GM19035 (cell line): ENCODE measurements around the gene CNN2.
"Not testable (repeated sequence)": the region's sequence is repeated elsewhere in the genome, so short reads cannot be mapped to it uniquely, and the experiment has no call there.

ENCODE experiments used
- ATAC-seq: cut with Tn5 transposase; IDR thresholded peaks from one replicate; pipeline ENCODE4 v1.9.1; 2021; ENCODE audit not compliant: unreplicated experiment

The CNN2 gene

DNA sequence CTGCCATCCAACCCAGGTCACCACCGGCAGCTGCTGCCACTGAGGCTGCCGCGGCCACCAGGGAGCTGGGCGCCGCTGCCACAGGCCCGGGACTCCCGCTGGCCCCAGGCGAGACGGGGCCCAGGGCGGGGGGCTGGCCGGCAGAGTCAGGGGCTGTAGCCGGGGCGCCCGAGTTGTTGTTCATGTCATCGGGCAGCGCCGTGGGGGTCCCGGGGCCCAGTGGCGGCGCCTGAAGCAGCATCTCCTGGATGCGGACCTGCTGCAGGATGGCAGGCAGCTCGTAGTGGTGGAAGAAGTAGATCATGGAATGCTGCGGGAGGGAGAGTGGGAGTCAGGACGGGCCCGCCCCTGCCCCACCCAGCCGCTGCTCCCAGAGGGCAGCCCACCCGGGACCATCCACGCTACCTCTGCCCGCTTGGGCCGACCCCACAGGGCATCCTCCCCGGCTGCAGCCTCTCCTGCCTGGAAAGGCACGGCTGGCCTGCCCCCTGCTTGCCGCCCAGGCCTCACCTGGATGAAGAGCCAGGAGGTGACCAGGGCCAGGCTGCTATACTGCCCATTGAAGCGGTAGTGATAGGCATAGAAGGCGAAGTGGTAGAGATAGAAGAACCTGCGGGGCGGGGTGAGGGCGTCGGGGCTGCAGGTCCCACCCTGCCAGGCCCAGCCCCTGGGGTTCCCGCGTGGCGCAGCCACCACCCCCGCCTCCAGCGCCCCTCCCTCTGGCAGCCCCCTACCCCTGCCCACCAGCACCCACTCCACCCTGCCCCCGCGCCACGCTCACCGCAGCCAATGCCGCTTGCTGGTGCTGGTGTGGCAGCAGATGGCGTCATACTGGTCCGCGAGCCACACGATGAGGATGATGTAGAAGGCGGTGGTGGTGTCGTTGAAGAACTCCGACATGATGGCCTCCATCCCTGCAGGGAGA lies 15.6 kb upstream of the CNN2 start:
- no peak for ATAC-seq

DNA sequence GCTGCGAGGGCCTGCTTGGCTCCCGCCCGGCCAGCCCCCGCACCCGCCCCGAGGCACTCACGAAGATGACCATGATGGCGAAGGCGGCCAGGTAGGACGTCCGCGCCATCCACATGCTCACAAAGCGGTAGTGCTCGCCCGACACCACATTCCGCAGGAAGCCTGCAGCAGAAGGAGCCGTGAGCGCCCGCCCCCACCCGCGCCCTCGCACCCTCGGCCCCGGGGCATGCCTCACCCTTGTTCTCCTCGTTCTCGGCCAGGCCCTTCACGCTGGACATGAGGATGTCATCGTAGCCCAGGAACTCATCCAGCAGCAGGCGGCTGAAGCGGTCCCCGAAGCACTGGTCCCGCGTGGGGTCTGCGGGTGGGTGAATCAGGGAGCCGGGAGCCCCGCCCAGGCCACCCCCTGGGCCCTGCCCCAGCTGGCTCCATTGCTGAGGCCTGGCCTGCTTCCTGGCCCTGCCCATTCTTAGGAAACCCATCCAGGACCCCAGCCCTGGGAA lies 14.5 kb upstream of the CNN2 start:
- ATAC-seq: no peak

DNA sequence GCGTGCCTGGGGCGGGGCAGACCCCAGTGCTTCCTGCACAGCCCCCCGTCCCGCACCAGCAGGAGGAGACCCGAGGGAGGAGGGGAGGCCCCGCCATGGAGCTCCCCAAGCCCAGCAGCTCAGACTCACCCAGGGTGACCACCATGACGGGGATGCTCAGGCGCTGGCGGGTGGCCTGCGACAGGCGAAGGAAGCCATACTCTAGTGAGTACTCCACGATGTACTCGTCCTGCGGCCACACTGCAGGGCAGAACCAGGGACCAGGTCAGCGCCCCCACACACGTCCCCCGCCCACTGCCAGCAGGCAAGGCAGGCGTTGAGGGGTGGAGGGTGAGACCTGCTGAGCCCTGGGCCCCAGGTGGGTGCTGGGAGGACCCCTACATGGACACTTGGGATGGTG lies 14.1 kb upstream of the CNN2 start:
- no peak for ATAC-seq

DNA sequence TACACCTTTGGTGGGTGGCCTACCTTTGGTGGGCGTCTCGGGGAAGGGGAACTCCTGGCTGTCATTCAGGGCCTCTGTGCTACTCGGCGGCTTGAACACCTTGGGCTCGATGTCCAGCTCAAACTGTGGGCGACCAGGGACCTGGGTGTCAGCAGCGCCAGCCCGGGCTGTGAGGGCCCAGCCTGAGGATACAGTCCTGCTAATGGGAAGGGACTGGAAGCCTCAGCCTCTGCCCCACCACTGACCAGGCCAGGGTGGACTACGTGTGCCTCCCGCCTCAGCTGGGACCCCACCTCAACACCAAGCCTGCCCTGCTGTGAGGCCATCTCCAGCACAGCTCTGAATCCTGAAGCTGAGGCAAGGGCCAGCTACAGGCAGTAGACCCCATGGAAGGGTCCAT lies 13.2 kb upstream of the CNN2 start:
- no peak for ATAC-seq

DNA sequence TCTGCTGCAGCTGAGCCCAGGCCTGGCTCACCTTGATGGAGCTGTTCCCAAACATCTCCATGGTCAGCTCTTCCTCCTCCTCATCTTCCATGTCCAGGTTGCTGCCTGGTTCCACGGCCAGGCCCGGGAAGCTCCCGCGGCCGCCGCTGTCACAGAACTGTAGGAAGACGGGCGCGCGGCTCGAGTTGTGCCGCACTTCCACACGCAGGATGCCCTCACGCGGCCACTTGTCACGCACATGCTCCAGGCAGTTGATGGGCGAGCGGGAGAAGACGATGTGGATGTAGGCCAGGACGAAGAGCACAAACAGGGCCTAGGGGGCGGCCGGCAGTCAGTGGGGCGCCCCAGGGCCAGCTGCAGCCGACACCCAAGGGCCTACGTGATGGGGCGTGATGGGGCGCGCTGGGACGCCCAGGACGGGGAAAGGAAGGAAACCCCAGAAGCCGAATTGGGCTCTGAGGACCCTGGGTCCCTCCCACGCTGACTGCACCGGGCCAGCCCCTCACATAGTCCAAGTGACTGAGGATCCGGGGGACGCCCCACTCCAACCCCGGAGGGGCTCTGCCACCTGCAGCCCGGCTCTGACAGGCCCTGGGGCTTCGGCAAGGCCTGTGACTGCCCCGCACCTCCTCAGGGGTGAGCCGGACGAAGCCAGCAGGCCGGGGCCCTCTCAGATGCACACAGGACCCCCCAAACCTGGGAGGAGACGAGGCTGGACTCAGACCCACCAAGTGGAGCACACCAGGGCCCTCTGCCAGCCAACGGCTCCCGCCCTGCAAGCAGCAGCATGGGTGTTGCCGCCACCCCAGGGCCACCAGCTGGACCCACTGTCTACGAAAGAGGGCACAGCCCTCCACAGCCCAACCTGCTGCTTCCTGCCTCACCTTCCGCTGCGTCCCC lies 12.0 kb upstream of the CNN2 start:
- no peak for ATAC-seq

DNA sequence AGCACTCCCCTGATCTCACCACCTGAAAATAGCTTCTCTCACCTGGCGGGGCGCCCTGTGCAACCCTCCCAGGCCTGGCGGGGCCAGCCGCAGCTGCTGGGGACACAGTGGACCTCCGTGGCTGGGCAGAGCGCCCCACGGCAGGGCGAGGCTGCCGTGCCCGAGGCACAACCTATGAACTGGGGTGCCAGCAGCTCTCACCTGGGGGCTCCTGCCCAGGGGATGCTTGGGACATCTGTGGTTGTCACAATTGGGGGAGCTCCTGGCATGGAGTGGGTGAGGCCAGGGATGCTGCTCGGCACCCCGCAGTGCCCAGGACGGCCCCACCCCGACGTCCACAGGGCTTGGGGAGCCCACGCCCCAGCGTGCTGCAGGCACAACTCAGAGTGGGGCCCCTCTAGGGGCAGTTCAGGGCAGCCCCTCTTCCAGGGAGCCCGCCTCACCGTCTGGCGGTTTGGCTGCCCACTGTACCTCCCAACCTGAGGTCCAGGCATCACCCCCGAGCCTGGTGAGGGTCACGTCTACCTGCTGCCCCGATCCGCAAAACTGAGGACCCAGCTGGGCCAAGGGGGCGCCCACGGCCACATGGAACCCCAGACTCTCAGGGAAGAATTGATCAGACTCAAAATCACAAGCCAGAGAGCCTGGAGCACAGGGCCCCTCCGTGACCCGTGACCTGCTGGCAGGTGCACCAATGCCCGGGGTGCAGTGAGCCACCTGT lies 11.2 kb upstream of the CNN2 start:
- ATAC-seq: no peak

DNA sequence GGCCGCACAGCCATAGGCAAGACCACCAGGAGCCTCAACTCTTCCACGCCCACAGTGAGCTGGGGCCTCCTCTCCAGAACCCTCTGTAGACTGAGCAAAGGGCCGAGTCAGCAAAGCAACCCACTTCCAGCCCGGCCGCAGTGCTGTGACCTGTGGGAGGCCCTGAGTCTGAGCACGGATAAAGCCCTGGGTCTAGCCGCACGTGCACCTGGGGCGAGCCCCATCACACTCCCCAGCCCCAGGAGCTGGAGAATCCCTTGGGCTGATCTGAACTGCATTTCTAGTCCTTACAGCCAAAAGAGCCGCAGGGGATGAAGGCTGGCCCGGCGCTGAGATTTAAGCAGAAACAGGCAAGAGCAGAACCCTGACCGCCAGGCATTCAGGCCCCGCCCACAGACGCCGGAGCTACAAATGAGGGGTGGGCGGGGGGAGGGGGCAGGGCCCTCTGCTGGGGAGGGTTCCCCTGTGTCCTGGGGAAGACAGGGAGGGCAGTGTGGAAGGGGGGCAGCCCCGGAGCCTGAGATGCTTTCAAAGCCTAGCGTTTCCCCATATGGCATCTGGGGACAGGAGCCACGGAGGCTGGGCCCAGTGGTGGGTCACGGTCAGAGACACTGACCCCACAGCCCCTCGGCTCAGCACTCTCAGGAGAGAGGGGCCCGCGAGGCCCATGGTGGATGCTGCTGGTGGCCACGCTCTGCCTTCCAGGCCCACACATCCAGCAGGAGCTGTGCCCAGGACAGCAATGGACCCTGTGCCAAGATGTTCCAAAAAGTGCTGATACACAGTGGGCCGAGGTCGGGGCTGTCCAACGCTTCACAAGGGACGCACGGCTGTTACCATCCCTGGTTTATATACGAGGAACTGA lies 10.4 kb upstream of the CNN2 start:
- no peak for ATAC-seq

DNA sequence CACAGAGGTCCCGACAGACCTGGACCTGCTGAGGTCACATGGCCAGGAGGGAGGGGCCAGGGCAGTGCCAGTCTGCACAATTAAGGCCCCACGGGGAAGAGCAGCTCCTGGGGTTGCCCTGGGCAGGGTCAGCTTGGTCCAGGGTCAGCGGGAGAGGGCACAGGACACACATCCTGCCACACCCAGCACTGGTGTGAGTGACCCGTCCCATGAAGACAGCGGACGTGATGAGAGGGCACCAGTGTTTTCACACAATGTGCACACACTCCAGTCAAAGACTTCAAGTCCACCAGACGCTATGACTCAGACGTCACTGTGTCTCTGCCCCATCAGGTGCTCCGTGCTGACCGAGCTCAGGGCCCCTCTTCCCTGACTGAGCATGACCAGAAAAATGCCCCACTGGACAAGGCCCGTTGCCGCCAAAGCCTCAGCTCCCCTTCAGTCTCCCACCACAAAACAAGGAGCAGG lies 9.7 kb upstream of the CNN2 start:
- ATAC-seq: no peak

DNA sequence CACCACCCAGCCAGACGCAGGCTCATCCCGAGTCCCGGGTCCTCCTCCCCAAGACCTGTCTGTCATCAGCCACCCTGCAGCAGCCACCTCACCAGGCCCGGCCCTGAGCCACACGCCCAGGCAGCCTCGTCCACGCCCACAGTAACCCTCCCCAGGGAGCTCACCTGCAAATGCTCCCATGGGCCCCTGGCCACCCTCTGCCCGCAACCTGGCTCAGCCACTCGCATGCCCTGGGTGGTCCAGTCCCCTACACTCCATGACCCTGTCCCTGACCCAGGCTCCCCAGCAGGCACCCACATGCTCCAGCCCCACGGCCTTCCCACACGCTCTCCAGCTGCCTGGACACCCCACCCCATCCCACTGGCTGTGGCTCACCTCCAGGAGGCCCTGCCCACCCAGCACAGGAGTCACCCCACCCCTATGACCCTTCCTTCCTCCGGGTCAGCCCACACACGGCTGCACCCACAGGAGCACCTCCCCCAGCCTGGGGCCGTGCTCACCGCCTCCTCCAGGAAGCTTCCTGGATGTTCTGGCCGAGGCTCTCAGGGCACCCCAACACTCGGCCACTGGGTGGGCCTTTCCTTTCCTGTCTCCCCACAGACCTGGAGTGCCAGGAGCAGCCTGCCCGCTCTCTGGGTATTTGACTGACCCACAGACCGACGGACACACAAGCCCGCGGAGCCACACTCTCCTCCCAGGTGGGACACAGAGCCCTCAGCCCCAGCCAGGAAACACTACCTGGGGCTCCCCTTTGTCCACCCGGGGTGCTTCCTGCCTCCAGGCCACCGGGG lies 9.1 kb upstream of the CNN2 start:
- ATAC-seq: no peak

DNA sequence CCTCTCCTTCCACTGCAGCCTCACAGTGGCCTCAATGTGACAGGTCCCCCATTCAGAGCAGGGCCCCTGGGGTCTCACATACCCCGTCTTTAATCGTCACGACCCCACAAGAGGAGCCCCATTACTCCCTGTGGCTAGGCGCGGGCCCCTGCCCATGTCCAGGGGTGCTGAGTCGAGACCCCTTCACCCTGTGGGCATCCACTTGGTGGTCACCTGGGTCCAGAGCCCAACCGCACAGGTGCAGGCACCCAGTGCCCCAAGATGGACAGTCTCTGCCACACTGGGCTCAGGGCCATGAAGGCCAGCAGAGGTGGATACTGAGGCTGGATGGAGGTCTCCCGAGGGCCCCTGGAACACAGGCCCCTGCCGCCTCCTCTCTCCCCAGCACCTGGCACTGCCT lies 8.5 kb upstream of the CNN2 start:
- no peak for ATAC-seq

DNA sequence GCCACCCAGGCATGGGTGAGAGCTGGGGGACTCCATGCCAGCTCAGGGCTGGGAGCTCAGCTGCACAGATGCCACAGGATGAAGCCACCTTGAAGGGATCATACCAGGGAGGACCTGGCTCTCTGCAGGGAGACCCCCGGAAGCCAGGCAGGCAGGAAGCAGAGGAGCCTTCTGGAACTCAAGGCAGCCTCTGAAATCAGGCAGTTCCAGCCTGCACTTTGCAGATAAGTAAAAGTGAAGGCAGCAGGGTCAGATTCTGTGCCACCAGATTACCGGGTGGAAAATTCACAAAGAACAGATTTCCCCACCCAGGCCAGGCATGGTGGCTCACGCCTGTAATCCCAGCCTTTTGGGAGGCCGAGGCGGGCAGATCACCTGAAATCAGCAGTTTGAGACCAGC lies 8.0 kb upstream of the CNN2 start:
- ATAC-seq: no peak

DNA sequence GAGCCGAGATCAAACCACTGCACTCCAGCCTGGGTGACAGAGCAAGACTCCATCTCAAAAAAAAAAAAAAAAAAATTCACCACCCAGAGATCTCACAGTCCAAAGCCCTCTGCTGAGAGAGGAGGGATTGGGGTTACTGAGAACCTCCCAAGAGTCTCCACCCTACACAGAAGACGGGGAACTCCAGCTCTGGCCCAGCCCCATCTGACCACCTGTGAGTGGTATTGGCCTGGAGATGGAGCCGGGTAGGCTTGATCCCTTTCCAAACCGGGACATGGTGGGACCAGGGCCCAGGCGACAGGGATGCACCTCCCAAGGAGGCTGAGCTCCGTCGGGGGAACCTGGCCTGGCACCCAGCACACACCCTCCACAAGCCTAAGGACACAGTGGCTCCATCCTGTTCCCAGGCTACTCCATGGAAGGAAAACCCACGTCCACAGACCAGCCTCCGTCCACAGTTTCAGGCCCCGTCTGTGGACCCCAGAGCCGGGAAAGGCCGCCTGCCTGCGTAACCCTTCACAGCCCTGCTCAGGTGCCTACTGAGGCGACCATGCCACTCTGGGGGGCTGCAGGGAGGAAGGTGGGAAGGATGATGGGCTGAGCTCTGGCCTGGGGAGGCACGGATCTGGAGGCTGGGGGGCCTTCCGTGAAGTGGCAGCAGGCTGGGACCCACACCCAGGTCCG lies 7.3 kb upstream of the CNN2 start:
- ATAC-seq: no peak

DNA sequence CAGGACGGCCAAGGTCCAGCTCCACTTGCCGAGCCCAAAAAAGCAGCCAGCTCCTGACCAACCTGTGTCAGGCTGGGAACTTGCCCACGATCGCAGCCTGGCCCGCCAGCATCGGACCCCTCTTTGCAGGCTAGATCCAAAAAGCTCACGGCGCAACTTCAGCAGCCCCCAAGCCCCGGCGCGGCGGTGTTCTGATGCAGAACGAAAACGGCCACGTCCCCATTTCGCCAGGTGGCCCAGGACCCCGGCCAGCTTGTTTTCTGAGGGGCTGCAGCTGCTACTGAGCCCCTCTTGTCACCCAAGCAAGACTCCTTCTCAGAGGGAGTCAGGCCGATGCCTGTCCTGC lies 6.8 kb upstream of the CNN2 start:
- ATAC-seq: no peak

DNA sequence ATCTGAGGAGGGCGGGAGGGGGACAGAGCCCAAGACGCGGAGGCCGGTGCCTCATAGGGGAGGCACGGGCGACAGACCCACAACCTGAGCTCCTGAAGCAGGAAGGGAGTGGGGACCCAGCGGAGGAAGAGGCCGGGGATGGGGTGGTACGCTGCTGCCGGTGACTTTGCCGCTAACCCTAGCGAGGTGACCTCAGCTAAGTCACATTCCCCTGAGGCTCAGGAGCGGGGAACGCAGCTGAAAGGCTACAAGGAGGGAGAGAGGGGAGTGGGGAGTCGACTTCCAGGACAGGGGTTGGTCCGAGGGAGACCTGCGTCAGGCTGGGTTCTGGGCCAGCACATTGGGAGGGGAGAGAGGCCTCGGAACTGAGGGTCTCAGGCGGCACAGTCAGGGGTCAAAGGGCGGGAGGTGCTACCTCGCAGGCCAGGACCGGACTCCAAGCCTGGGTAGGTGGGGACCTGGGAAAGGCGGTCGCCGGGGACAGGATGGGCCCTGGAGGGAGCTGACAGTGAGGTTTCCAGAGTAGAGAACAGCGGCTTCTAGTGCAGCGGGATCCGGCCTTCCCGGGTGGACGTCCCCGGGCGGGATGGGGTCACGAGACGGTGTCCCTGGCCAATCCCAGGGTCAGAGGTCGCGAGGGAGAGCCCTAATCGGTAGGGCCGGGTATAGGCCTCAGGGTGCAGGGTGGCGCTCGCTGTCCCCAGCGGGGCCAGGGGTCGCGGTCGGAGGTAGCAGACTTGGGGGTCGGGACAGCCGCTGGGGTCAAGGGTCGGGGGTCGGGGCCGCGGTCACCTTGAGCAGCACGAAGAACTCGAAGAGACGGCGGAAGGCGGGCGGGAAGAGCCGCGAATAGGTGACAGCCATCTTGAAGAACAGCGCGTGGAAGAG lies 6.2 kb upstream of the CNN2 start:
- no peak for ATAC-seq

DNA sequence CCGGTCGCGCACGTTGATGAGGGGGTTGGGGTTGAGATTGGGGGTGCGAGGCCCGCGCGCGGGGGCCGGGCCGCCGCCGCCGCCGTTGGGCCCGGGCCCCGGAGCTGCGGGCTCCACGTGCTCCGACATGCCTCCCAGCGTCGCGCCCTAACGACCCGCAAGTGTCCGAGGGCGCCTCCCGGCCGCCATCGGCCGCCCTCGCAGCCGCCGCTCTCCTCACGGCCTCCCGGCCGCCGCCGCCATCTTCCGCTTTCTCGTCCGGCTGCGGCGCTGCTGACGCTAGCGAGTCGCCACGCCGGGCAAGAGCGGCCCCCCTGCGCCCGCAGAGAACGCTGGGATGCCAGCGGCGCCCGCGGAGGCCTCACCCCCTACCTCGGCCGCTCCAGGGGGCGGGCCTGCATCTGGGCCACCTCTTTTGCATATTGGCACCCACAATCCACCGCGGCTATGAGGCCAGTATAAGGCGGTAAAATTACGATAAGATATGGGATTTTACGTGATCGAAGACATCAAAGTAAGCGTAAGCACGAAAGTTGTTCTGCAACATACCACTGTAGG lies 5.5 kb upstream of the CNN2 start, which contains the start of gene TMEM259:
TSS of gene TMEM259 (minus strand) at position 256 of the 558 bp plus-strand sequence. CDS start at position 129, 127 bp downstream.
- ATAC-seq: peak; percentile 77

DNA sequence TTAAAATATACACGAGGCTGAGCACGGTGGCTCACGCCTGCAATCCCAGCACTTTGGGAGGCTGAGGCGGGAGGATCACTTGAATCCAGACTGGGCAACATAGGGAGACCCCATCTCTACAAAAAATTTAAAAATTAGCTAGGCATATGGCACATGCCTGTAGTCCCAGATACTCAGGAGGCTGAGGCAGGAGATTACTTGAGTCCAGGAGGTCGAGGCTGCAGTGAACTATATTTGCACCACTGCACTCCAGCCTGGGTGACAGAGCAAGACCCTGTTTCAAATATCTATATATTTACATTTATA lies 2.6 kb upstream of the CNN2 start:
- ATAC-seq: not testable (repeated sequence)

DNA sequence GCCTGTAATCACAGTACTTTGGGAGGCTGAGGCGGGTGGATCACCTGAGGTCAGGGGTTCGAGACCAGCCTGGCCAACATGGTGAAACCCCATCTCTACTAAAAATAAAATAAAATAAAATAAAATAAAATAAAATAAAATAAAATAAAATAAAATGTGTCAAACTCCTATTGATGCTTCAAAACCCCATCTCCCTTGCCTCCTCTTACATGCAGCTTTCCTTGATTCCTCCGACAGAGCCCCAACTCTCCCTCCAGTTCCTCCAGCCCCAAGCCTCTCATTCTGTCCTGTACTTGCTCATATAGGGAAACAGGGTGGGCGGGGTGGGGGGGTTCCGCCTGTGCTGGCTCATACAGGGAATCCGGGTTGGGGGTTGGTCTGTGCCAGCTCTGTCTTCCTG lies 1.3 kb upstream of the CNN2 start:
- ATAC-seq: not testable (repeated sequence)
